WI38 (cell line): ENCODE results near the gene TMEM141.

Experiments used
- H3K4me3 ChIP-seq: 2 replicates; pipeline ENCODE4 v1.5.1; 2011; ENCODE audit warnings: low read depth, mild to moderate bottlenecking, control low read depth, low read length
- CTCF ChIP-seq: IDR thresholded peaks from 2 replicates; pipeline ENCODE4 v1.5.1; 2012; ENCODE audit warnings: low read depth, mild to moderate bottlenecking, control low read depth, low read length

Gene TMEM141

GRCh38 chr9:136790640-136791515 lies at the start of gene TMEM141:
Gene TMEM141, plus strand, starts transcription at chr9:136791344. Its CDS starts 27 bp downstream, at chr9:136791371.
- H3K4me3 ChIP-seq: peak within 1 kb of the TSS; percentile 85
- no peak for TF ChIP-seq CTCF

GRCh38 chr9:136741883-136742571 lies 49.1 kb upstream of the TMEM141 start:
- no peak overlapping the region for H3K4me3 ChIP-seq
- TF ChIP-seq CTCF: no peak

- H3K4me3 ChIP-seq: no peak within 1 kb of the TSS
- TF ChIP-seq CTCF: peak; percentile 38
Observed at GRCh38 chr9:136742591-136743391, 48.4 kb upstream of the TMEM141 start, which contains the start of gene LCN10. Gene LCN10, minus strand, starts transcription at chr9:136742940. Its CDS starts 37 bp downstream, at chr9:136742903.

GRCh38 chr9:136743639-136744211 lies 47.4 kb upstream of the TMEM141 start:
- H3K4me3 ChIP-seq: no peak overlapping the region
- no peak for TF ChIP-seq CTCF

GRCh38 chr9:136744773-136745172 lies 46.4 kb upstream of the TMEM141 start:
- TF ChIP-seq CTCF: no peak
- no peak overlapping the region for H3K4me3 ChIP-seq

GRCh38 chr9:136745389-136746154 lies 45.6 kb upstream of the TMEM141 start:
- TF ChIP-seq CTCF: no peak

More at GRCh38 chr9:136745389-136746154, 45.6 kb upstream of the TMEM141 start:
- no peak overlapping the region for H3K4me3 ChIP-seq
